LHCN-M2 (cell line): ENCODE results near the gene NTN4. TPM values are rescaled to one million over a fixed set of nuclear protein-coding genes. Genes with fewer than 3 reads are reported as not detected.
"Not testable (repeated sequence)": the region's sequence is repeated elsewhere in the genome, so short reads cannot be mapped to it uniquely, and the experiment has no call there.

Experiments
- DNase-seq: peaks from one replicate; pipeline ENCODE4 v3.0.0-alpha.2; 2012; ENCODE audit warnings: low read depth
- total RNA-seq: library from RNA; depleted of rRNA; stranded (reverse); fragments of >200 nt; gene quantifications from 2 replicates; pipeline ENCODE4 v1.2.3, GENCODE V29; 2014

The NTN4 gene
- total RNA-seq, 1 experiment from 2014 or later: 19.0 TPM

DNA sequence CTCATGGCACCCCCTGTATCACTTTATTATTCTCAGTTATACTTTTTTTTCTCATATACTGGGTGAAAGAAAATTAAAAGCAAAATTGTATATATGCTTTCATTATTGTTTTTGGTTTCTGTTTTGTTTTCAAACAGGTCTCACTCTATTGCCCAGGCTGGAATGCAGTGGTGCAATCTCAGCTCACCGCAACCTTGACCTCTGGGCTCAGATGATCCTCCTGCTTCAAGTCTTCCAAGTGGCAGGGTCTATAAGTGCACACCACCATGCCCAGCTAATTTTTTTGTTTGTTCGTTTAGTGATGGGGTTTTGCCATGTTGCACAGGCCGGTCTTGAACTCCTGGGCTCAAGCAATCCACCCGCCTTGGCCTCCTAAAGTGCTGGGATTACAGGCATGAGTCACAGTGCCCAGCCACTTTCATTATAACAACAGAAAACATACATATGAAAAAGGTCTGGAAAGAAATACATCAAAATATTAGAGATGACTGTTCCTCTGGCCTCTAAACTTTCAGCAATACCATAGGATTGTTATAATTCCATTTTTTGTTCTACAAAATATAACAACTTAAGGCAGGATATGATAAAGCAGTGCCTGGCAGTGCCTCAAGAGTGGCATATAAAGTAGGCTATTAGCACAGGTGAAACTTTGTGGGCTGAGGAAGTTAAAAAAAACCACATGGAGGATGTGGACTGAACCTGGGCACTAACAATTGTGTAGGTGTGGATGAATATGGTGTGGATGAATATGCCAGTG, 5.8 kb upstream of the NTN4 start:
- DNase-seq: peak; percentile 13

DNA sequence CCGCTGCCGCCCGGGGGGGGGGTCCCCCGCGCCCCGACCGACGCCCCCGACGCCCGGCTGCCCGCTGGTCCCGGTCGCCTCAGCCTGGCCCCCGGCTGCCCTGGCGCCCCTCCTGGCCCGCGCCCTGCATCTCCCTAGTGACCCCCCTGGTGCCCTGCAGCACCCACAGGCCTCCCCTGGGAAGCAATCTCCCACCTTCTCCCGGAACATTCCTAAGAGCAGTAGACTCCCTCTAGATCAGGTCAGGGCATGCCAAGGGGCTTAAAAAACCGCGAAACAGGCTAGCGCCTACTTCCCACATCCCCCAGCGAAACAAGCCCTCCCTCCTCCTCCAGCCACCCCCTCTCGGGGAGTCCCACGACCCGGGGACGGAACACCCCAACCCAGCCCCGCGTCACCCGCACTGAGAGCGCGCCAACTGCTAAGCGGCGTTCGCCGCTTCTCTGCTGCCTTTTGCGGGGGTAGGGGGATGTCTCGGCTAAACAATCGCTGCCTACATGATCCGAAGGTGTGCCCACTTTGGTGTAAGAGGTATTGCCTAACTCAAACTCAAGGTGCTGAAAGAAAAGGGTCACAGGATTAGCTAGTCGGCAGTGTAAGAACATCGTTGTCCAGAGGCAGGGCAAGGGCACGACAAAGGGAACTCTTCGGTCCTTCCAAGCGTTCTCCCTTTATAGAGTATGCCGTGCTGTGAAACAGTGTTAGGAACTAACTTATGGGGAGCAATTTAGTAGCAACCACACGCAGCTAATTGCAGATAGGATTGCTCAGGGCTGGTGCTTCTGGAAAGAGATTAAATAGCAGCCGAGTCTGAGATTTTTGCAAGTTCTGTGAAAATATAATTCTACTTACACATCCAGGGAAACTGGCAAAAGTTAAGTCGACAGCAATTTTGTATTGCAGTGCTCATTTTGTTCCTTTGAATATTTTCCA, 619 bp upstream of the NTN4 start:
- no peak for DNase-seq

DNA sequence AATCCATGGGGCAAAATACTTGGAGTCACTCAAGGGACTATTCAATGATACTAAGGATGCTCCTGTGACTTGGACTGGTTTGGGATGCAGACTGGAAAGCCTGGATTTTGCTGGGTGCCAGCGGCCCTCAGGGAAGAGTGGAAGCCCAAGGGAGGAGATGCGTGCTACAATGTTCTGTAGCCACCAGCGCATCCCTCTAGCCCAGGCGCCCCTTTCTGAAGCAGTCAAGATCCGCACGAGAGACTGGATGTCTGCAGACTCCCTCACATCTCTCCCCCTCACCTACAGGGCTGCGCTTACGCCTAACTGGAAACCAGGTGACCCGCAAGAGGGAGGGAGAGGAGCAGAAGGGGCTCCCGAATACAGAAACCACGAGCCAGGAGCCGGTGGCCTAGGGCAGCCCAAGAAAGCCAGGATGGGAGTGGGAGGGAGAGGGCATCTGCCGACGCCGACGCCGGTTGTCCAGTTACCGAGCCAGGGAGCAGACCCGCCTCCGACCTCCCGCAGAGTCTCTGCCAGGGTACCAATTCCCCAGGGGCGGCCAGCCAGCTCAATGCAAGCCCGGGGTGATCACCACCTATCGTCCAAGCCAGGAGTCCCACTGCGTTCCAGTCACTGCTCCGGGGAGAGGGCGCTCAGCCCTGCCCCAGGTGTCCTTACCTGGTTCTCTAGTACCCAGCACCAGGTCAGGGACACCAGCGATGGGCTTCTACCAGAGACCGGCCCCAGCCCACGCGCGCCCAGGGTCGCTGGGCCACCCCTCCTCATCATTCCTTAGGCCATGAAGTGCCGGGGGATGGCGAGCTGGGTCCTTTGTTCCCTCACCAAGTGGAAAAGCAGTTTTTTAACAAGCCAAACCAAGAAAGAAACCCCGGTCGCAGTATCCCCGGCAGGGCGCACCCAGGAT, 1.2 kb downstream of the NTN4 start:
- DNase-seq: no peak

DNA sequence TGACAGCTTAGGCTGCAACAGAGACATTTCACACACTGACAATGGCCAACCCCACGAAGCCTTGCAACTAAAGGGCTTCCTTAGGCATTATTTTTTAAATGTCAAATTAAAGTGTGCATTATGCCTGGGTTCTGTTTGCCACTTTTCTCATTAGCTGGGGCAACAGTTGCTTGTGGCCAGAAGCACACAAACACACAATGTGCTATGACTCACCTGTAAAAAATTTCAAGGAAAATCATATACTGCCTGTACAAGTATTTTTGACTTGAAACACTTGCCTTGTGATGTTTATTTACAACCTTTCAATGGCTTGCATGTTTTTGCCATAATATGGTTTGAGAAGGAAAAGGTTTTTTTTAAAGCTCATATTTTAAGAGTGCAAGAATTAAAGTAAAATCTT, 1.9 kb downstream of the NTN4 start:
- peak; percentile 85 for DNase-seq

DNA sequence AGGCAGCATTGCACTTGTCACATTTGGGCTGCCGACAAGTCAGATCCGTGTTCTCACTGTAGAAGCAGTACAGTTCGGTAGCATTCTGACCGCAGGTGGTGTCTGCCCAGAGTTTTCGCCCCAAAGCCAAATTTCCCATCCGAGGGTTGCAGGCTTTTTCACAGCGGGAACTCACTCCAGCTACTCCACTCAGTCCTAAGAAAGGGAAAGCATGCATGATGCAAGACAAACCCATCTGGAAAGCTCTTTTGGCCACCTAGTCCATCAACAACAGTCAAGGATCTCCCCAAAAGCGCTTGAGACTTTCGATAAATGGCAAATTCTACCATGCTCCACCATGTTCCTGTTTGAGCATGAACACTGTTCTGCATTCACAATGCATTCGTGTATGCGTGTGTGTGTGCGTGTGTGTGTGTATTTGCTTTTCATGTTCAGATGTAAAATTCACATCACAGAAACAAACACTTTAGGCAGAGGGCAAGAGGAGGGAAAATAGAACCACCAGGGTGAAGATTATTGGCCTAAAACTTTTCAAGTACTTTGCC, 3.2 kb downstream of the NTN4 start:
- no peak for DNase-seq

DNA sequence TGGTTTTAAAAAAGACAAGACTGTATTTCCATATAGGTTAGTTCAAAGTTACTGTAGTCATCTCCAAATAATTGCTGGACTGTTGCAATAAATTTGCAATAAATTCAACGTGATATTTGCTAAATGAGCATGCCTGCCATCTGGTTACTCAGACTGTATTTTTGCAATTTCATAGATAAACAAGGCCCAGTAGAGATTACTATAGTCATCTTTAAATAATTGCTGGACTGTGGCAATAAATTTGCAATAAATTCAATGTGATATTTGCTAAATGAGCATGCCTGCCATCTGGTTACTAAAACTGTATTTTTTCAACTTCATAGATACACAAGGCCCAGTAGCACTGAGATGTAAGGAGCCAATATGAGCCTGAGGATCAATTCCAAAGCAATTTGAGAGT, 5.6 kb downstream of the NTN4 start:
- DNase-seq: no peak

DNA sequence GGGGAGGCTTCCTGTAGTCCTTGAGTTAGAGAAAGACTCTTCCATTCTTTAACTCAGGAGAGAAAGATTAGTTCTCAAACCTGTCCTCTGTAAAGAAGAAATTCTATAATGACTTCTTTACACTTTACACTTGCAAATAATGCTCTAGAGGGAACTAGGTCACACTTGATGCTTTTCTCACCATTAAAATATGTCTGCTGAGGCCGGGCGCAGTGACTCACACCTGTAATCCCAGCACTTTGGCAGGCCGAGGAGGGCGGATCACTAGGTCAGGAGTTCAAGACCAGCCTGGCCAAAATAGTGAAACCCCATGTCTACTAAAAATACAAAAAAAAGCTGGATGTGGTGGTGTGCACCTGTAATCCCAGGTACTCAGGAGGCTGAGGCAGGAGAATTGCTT, 6.3 kb downstream of the NTN4 start:
- DNase-seq: peak; percentile 53

DNA sequence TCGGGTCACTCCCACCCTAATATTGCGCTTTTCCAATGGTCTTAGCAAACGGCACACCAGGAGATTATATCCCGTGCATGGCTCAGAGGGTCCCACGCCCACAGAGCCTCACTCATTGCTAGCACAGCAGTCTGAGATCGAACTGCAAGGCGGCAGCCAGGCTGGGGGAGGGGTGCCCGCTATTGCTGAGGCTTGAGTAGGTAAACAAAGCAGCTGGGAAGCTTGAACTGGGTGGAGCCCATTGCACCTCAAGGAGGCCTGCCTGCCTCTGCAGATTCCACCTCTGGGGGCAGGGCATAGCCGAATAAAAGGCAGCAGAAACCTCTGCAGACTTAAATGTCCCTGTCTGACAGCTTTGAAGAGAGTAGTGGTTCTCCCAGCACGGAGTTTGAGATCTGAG, 15.1 kb downstream of the NTN4 start:
- DNase-seq: not testable (repeated sequence)

DNA sequence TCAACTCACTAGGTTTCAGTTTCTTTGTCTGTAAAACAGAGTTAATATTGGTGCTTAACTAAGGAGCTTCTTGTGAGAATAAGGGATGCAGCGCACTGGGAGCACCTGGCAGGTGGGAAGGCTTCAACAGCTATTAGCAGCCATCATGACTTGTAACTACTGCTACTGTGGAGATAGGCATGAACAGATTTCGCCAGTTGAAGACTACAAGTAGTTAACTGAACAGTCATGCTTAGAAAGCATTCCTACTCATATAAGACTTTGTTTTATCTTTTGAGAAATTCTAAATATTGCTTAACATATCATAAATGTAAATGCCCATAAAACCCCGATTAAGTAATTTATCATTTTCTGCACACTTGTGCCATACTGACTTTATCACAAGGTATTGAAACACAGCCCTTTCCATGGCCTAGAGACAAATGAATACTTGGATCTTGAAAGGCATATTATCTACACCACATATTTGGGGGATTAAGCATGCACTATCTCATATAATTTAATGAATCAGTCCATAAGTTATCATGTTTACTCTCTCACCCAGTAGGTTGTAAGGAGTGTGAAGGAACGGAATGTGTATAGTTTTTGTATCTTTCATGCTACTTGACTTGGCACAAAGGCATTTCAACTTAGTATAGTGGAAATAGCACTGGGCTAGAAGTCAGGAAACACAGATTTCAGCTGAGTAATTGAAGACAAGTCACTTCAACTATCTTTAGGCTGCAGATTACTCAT, 16.1 kb downstream of the NTN4 start:
- DNase-seq: no peak

DNA sequence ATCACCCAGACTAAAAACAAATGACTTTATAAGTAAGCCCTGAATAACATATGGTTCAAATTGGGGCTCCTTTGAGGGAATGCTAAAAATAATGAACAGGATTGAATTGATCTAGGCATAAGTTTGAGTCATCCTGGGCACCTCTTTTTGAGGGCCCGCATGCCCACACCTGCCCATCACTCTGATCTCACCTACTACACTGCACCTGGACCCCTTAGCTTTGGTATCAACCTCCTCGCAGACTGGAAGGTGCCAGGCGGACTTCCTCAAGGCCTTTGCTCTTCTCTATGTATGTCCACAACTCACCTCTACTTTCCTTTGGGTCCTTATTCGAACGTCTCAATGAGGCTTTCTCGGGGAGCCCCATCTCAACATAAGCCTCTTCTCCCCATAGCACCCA, 17.2 kb downstream of the NTN4 start:
- no peak for DNase-seq

DNA sequence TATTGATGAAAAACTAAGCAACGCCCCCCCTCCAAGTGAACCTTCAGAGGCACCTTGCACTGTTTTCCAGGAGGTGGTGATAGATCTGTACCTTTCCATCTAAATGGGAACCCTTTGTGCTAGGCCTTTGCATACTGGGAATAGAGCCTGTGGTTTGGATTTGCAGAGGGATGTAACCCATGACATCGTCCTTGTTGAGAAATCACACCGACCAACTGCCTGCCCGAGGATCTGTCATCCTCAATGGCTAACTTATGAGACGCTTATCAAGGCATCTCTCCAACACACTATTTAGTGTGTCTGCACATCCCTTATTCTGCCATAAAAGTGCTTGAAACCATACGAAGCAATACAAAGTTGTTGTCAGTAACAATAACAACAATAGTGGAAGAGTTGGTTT, 22.9 kb downstream of the NTN4 start:
- DNase-seq: peak; percentile 53

DNA sequence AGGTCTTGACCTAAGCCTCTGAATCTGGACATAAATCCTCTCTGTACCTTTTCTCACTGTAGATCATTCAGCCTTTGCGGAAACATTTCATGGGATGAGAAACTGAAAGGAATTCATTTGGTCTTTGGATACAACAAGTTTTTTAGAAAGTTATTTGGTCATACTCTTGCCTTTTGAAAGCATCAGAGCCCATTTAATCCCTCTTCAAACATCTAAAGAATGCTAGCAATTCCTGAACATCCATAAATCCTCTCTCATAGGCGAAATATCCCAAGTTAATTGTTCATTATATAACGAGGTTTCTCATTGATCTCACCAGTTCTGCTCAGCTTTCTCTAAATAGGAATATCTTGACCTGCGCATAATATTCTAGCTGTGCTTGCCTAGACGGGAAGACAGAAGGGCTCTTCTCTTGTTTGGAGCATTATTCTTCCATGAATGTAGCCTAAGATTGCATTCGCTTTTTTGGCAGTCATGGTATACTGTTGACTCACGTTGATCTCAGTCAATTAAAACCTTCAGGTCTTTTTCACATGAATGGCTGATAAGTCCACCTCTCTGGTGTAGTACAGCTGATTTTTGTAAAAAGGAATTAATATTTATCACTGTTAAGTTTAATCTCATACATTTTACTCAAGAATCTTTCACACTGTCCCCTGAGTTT, 24.1 kb downstream of the NTN4 start:
- DNase-seq: no peak

DNA sequence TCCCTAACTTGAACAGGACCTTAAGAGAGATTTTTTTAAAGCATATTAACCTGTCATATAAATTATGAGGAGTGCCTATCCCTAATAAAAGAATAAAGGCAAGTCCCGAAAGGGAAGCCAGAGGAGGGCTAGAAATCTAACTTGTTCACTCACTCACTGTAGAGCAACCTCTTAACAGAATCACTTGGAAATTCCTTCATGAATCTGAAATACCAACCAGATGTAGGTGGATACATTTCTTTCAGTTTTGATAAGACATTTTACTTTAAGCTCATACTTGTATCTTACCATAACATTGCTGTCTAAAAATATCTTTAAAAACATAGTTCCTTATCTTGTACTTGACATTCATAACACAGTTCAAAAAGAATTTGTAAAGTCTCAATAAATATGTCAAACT, 25.7 kb downstream of the NTN4 start:
- DNase-seq: no peak

DNA sequence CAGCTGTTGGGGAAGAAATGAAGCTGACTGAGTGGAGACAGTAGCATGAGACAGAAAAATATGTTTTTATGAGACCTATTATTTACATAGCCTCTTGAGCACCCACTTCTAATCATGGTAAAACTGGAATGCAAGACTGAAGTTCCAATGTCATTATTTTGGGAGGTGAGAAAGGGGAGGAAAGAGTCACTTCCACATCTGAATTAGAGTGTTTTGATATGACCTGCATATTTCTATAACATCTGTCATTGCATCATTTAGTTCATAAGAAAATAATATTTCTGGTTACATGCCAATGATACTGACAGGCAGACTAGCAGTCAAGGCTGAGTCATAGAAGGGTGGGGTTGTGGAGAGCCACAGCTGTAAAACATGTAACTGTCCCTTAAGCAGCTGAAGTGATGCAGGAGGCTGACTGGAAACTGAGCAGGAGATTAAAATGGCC, 26.7 kb downstream of the NTN4 start:
- DNase-seq: peak; percentile 96

DNA sequence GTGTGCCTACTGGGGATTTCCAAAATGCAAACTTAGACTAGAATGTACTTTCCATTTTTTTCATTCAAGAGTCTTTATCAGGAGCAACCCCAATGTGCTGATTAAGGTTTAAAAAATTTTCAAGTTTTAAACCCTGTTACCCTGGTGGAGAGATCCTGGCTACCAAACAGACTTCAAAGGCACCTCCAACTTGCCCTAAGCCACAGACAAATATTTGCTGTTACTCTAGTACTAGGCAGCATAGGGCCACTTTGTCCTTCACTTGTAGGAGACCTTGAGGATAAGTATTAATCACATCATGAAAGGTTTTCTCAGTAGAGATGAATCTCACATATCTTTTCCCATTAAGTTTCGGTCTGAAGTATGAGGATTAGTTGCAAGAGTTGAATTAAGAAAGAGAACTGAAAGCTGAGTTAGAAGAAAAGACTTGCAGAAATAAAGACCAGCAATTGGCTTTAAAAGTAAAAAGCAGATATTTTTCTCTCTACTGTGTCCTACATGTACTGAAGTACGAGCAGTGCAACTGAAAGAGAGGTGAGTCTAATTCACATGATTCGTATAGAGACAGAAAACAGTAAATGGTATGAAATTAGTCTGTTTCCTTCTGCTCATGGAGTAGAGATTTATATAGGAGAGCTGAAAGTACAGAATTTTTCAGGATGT, 28.3 kb downstream of the NTN4 start:
- no peak for DNase-seq

DNA sequence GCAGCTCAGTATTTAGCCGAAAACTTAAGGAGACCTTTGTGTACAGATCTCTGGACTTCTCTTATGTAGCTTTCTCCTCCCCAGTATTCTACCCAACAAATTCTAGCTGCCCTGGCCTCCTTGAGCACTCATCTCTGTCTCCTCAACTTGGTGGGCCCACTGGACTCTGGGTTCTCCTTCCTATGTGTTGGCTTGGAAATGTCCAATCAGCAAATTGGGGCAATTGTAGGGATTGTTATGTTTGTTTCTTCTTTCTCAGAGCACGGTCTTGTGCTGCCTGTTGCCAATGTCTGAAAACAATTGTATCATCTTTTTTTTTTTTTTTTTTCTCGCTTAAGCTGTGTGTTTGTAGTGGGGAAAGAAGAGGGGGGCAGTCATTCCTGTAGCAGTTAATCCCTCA, 30.2 kb downstream of the NTN4 start:
- no peak for DNase-seq

DNA sequence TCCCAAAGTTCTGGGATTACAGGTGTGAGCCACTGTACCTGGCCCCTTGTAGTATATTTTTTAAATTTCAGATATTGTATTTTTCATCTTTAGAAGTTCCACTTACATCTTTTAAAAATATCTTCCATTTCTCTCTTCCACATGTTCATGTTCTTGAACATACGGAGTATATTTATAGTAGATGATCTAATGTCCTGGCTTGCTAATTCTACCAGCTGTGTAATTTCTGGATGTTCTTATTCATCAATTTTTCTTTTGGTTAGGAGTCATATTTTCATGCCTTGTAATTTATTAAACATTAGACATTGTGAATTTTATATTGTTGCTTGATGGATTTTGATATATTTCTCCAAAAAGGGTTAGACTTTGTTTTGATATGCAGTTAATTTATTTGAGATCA, 30.8 kb downstream of the NTN4 start:
- DNase-seq: no peak

DNA sequence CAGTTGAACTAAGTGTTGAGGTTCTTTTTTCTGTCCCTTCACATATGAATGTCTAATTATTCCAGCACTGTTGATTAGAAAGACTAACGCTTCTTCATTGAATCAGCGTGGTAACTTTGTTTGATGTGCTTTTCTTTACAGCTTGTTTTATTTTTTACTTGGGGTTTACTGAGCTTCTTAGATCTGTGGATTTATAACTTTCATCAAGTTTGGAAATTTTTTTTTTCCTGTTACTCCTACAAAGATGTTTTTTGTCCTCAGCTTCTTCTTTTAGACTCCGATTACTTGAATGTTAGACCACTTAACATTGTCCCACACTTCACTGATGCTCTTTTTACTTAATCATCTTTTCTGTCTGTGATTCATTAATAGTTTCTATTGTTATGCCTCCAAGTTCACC, 31.5 kb downstream of the NTN4 start:
- DNase-seq: no peak

DNA sequence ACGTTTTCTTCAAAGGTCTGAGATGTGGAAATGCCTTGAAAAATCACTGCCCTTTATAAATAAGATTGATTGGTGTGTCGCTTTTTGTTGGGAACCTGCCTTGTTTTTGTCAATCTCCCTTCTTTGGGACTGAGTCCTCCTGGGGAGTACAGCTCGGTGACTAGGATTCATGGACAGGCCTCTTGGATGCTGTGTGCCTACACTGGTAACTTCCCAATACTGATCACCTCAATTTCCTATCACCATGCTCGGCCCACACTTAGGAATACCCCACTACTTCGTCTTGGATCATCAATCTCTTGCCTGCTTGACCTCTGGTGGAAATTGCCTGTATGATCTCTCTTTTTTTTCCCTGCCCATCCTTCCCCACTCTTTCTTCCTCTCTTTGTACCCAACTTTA, 34.2 kb downstream of the NTN4 start:
- no peak for DNase-seq
